A549 (cell line): ENCODE data around the gene HRH2. TPM values are rescaled to one million over a fixed set of nuclear protein-coding genes. Genes with fewer than 3 reads are reported as not detected.

Experiments
- ATAC-seq, 2 experiments: fragments of 200-7000 bp in 1 of 2; fragments of >200 bp in 1 of 2; cut with Nextera tagmentation in 1 of 2; cut with Tn5 transposase in 1 of 2; 3 replicates each; pipeline versions ENCODE4 v1.8.0 to v1.9.1; 2018 to 2020; ENCODE audit warnings: mild to moderate bottlenecking in 1 of 2, moderate library complexity in 1 of 2
- CTCF ChIA-PET: fragments of 300-600 bp; sonication (Branson Sonifier 250); formaldehyde crosslinking; extraction: SDS; loops from one replicate; lab custom pipeline; 2021; ENCODE audit warnings: antibody characterized with exemption, inconsistent platforms; lab: Yijun Ruan, JAX
- POLR2A ChIA-PET: fragments of 350-600 bp; formaldehyde crosslinking; extraction: SDS; loops from one replicate; lab custom pipeline; 2021; ENCODE audit warnings: antibody characterized with exemption, inconsistent platforms; lab: Yijun Ruan, JAX
- DNase-seq, 2 experiments: peaks; one replicate each; pipeline versions ENCODE4 v3.0.0 to v3.0.0-alpha.2; 2011 to 2016; ENCODE audit warnings: low read depth in 1 of 2, low spot score in 1 of 2
- FAIRE-seq: peaks from 2 replicates; lab custom pipeline; 2011; peaks lifted over from hg19 to GRCh38; lab: Jason Lieb, UNC
- H3K27ac ChIP-seq, 2 experiments: fragments of >200 bp; sonication (Bioruptor Twin); formaldehyde crosslinking; 3 replicates each; pipeline ENCODE4 v1.5.1; 2016 to 2017
- H3K4me1 ChIP-seq: fragments of >200 bp; sonication (Bioruptor Twin); formaldehyde crosslinking; 3 replicates; pipeline ENCODE4 v1.6.1; 2016
- H3K4me2 ChIP-seq: fragments of >200 bp; sonication (Bioruptor Twin); formaldehyde crosslinking; 3 replicates; pipeline ENCODE4 v1.6.1; 2016
- H3K4me3 ChIP-seq: fragments of >200 bp; sonication (Bioruptor Twin); formaldehyde crosslinking; 3 replicates; pipeline ENCODE4 v1.5.1; 2016
- H3K9me3 ChIP-seq: fragments of >200 bp; sonication (Bioruptor Twin); formaldehyde crosslinking; 3 replicates; pipeline ENCODE4 v1.6.1; 2016
- BCL3 ChIP-seq: fragments of >200 bp; sonication (Bioruptor Twin); formaldehyde crosslinking; IDR thresholded peaks from 3 replicates; pipeline ENCODE4 v1.6.1; 2016
- BHLHE40 ChIP-seq: IDR thresholded peaks from 2 replicates; pipeline ENCODE4 v1.6.1; 2012; ENCODE audit warnings: low read depth, low read length, inconsistent platforms
- CHD4 ChIP-seq: fragments of 200-600 bp; sonication (generic); IDR thresholded peaks from 2 replicates; pipeline ENCODE4 v1.6.1; 2016; ENCODE audit warnings: antibody characterized with exemption, mild to moderate bottlenecking, borderline replicate concordance
- E2F6 ChIP-seq: IDR thresholded peaks from 2 replicates; pipeline ENCODE4 v1.6.1; 2012; ENCODE audit warnings: low read depth, borderline replicate concordance
- GATA3 ChIP-seq: IDR thresholded peaks from 2 replicates; pipeline ENCODE4 v1.6.1; 2012; ENCODE audit warnings: borderline replicate concordance
- HDAC2 ChIP-seq: fragments of 200-600 bp; sonication (generic); IDR thresholded peaks from 2 replicates; pipeline ENCODE4 v1.6.1; 2016
- HOXB13 ChIP-seq: fragments of 250-450 bp; sonication (Bioruptor Pico); IDR thresholded peaks from 2 replicates; pipeline ENCODE4 v1.5.0; 2020; ENCODE audit warnings: low read depth, mild to moderate bottlenecking, moderate library complexity
- KDM5A ChIP-seq: fragments of 200-600 bp; sonication (generic); IDR thresholded peaks from 2 replicates; pipeline ENCODE4 v1.6.1; 2016; ENCODE audit warnings: antibody characterized with exemption, mild to moderate bottlenecking
- NFE2L2 ChIP-seq: fragments of 150-350 bp; conservative IDR thresholded peaks from 2 replicates; pipeline ENCODE4 v1.6.1; 2014; ENCODE audit warnings: low read length
- POLR2AphosphoS2 ChIP-seq: conservative IDR thresholded peaks from 2 replicates; pipeline ENCODE4 v1.6.1; 2012; ENCODE audit warnings: low read length, improper control_type of control experiment, inconsistent platforms
- RCOR1 ChIP-seq: fragments of 150-350 bp; IDR thresholded peaks from 2 replicates; pipeline ENCODE4 v1.6.1; 2014; ENCODE audit warnings: antibody characterized with exemption, low read length, low read depth
- SMC3 ChIP-seq: fragments of >200 bp; sonication (Bioruptor Twin); formaldehyde crosslinking; IDR thresholded peaks from 3 replicates; pipeline ENCODE4 v1.6.1; 2018; ENCODE audit warnings: inconsistent platforms
- WGBS: methylation state at CpG from one replicate; pipeline ENCODE4 v1.1.6; 2017; ENCODE audit errors: missing lambda C conversion rate; 5-methylcytosine and 5-hydroxymethylcytosine counted together
- polyA plus RNA-seq, 4 experiments: library from polyadenylated mRNA; depleted of rRNA in 3 of 4; stranded (reverse); fragments of >200 nt; fragmentation: RNase III in 1 of 4; extraction: RNeasy Plus Mini Kit Qiagen cat#74134 plus additional on column Dnase treatment in 1 of 4; gene quantifications; 2 replicates in 3 of 4; 3 replicates in 1 of 4; pipeline ENCODE4 v1.2.3, GENCODE V29; 2011 to 2017
- TF ChIP-seq, protein P1 (sequence below): fragments of 450-650 bp; IDR thresholded peaks from 2 replicates; pipeline ENCODE4 v1.6.1; 2014; ENCODE audit warnings: antibody characterized with exemption
- TF ChIP-seq, protein P2 (sequence below): fragments of 250-450 bp; sonication (Bioruptor Pico); IDR thresholded peaks from 2 replicates; pipeline ENCODE4 v1.5.0; 2021; ENCODE audit warnings: mild to moderate bottlenecking, moderate library complexity, borderline replicate concordance

The HRH2 gene
- polyA plus RNA-seq, 2 of the 4 experiments (the other 2 are of a cell fraction) = 0.58 to 0.62 TPM

DNA sequence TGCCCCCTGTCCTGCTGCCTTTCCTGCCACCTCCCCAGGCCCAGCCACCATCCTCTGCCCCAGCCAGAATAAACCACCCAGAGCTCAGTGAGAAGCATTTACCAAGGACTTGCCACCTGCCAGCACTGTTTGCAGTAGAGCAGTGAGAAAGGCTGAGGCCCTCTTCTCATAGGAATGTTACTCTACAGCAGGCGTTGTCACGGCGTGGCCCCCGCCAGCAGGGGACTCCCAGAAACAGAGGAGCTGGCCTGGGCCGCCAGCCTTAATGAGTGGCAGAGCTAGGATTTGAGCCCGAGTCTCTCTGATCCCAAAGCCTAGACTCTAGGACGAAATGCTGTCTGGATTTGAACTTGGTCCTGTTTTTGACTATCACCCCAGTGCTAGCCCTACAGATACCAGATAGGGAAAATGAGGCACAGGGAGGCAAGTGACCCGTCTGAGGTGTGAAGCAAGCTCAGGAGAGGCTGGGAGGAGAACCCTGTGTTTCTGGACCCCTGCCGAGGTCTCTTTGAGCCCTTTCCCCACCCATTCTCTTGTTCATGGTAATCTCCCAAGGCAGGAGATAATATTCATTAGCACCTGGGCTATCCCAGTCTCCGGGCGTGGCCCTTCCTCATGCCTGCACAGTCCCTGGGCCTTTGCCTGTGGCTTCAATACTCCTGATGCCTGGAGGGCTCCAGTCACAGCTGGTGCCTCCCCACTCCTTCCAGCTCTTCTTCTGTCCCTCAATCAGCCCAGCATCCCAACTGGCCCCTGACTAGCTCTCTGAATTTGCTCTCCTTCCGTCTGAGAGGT lies 30.7 kb downstream of the HRH2 start (continued):
- no peak for TF ChIP-seq POLR2AphosphoS2
- TF ChIP-seq, all 56 proteins: peak for 0

- no peak for ATAC-seq
- no peak for FAIRE-seq
- no peaks in the 10 kb centered on the region for H3K4me1 ChIP-seq
- H3K4me2 ChIP-seq = no peak overlapping the region
- no peak for TF ChIP-seq BHLHE40
- no peak for TF ChIP-seq NFE2L2
- TF ChIP-seq CHD4 = no peak
- TF ChIP-seq, protein P1, sequence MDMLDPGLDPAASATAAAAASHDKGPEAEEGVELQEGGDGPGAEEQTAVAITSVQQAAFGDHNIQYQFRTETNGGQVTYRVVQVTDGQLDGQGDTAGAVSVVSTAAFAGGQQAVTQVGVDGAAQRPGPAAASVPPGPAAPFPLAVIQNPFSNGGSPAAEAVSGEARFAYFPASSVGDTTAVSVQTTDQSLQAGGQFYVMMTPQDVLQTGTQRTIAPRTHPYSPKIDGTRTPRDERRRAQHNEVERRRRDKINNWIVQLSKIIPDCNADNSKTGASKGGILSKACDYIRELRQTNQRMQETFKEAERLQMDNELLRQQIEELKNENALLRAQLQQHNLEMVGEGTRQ = no peak
- TF ChIP-seq, all 56 proteins: peak for 0
- no peaks in the 10 kb centered on the region for H3K9me3 ChIP-seq
- CTCF ChIA-PET = interaction anchor here (0.8 to 2.0 kb wide), 6 partner anchors 8 to 40 kb away, joined by 3 to 8 read pairs (median 3); no protein-coding TSS in a partner anchor
- no peak overlapping the region for H3K27ac ChIP-seq
- WGBS = 25% methylated on average over 5 of the region's 9 CpGs
- H3K4me3 ChIP-seq = no peak overlapping the region
- DNase-seq = no peak
- POLR2A ChIA-PET = interaction anchor here (0.6 kb wide), 1 partner anchor 671 kb away, joined by 3 read pairs; no protein-coding TSS in a partner anchor
These were observed 31.5 kb downstream of the HRH2 start for GRCh38 chr5:175689147-175689991.

DNA sequence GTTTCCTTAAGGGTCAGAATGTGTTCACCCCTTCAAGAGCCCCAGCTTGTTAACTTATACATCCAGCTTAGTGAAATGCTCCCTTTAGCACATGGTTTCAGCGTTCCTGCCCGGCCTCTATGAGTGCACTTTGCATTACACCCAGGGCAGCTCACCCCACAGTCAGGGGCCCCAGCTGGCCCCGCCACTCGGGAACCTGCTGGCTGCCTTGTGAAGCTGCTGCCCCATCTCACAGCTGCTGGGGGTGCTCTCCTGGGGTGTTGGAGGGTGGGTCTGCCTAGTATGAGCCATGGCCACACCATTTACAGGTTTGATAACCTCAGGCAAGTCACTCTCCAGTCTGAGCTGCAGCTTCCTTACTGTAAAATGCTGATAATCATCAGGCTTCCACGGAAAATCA lies 32.2 kb downstream of the HRH2 start:
- no peak overlapping the region for H3K4me2 ChIP-seq
- ChIA-PET CTCF (interaction anchor here (0.8 to 1.7 kb wide), 5 partner anchors 9 to 39 kb away, joined by 3 to 4 read pairs (median 3); no protein-coding TSS in a partner anchor), POLR2A (interaction anchor here (0.6 kb wide), 1 partner anchor 670 kb away, joined by 3 read pairs; no protein-coding TSS in a partner anchor)
- H3K4me3 ChIP-seq = no peak overlapping the region
- H3K9me3 ChIP-seq = no peaks in the 10 kb centered on the region
- H3K27ac ChIP-seq = no peak overlapping the region
- no peaks in the 10 kb centered on the region for H3K4me1 ChIP-seq
- WGBS = 52% methylated on average over 1 of the region's 5 CpGs
- FAIRE-seq (no peak), DNase-seq (no peak), ATAC-seq (no peak)
- TF ChIP-seq, protein P2, sequence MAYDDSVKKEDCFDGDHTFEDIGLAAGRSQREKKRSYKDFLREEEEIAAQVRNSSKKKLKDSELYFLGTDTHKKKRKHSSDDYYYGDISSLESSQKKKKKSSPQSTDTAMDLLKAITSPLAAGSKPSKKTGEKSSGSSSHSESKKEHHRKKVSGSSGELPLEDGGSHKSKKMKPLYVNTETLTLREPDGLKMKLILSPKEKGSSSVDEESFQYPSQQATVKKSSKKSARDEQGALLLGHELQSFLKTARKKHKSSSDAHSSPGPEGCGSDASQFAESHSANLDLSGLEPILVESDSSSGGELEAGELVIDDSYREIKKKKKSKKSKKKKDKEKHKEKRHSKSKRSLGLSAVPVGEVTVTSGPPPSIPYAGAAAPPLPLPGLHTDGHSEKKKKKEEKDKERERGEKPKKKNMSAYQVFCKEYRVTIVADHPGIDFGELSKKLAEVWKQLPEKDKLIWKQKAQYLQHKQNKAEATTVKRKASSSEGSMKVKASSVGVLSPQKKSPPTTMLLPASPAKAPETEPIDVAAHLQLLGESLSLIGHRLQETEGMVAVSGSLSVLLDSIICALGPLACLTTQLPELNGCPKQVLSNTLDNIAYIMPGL (CRISPR knock-in tag) = no peak
- TF ChIP-seq KDM5A = no peak
- no peak for TF ChIP-seq GATA3
- no peak for TF ChIP-seq RCOR1
- no peak for TF ChIP-seq HDAC2
- no peak for TF ChIP-seq SMC3
- TF ChIP-seq HOXB13 (CRISPR knock-in tag) = no peak
- TF ChIP-seq E2F6 = no peak
- TF ChIP-seq POLR2AphosphoS2 = no peak
- TF ChIP-seq BCL3 = no peak
- TF ChIP-seq, all 56 proteins: peak for 0
